Lower leg skin (tissue), 3 donors: ENCODE results near the gene CASK.

Experiments
- POLR2A ChIP-seq, 2 donors: fragments of 450-650 bp; IDR thresholded peaks; one replicate each; pipeline ENCODE4 v1.6.1; 2016 to 2017; ENCODE audit warnings: antibody characterized with exemption in 2 of 2, mild to moderate bottlenecking in 1 of 2, moderate library complexity in 1 of 2
- TF ChIP-seq, protein P1 (sequence below), 3 donors: fragments of 450-650 bp; IDR thresholded peaks; one replicate each; pipeline ENCODE4 v1.5.1; 2016; ENCODE audit warnings: antibody characterized with exemption in 3 of 3, mild to moderate bottlenecking in 3 of 3, moderate library complexity in 2 of 3

DNA sequence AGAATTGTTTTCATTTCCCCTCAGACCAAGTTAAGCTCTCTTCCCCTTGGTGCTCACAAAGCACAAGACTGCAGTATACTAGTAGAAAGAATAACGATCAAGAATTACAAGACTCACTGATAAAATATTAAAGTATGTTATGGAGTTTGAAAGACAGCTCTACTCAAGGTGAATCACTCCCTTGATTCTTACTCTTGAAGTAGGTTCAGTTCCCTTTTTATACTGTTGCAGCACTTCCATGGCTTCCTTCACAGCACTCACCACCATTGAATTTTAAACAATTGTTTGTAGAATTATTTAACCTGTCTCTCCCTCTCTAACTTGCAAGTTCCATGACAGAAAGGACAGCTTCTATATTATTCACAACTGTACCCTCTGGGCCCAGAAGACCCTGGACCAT, 42.2 kb downstream of the CASK start:
- no peak for TF ChIP-seq POLR2A (IDR thresholded peaks at IDR 0.05)
- TF ChIP-seq, protein P1, sequence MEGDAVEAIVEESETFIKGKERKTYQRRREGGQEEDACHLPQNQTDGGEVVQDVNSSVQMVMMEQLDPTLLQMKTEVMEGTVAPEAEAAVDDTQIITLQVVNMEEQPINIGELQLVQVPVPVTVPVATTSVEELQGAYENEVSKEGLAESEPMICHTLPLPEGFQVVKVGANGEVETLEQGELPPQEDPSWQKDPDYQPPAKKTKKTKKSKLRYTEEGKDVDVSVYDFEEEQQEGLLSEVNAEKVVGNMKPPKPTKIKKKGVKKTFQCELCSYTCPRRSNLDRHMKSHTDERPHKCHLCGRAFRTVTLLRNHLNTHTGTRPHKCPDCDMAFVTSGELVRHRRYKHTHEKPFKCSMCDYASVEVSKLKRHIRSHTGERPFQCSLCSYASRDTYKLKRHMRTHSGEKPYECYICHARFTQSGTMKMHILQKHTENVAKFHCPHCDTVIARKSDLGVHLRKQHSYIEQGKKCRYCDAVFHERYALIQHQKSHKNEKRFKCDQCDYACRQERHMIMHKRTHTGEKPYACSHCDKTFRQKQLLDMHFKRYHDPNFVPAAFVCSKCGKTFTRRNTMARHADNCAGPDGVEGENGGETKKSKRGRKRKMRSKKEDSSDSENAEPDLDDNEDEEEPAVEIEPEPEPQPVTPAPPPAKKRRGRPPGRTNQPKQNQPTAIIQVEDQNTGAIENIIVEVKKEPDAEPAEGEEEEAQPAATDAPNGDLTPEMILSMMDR (IDR thresholded peaks at IDR 0.05): no peak
